Activated T-cell treated with anti-CD3 and anti-CD28 coated beads for 1 hour (primary cell): ENCODE measurements around the gene USH1C.

Experiments used
- DNase-seq: peaks from one replicate; pipeline ENCODE4 v3.0.0-alpha.2; 2020; ENCODE audit warnings: low read depth

The USH1C gene

GRCh38 chr11:17504330-17505107 is 39.7 kb downstream of the USH1C start:
- peak; percentile 73 for DNase-seq

GRCh38 chr11:17502630-17503029 is 41.6 kb downstream of the USH1C start:
- no peak for DNase-seq

- no peak for DNase-seq
Measured at GRCh38 chr11:17500673-17501072, 43.5 kb downstream of the USH1C start.

- no peak for DNase-seq
Measured at GRCh38 chr11:17498475-17498874, 45.7 kb downstream of the USH1C start.

GRCh38 chr11:17498058-17498457 is 46.2 kb downstream of the USH1C start:
- DNase-seq: no peak

GRCh38 chr11:17496406-17496805 is 47.8 kb downstream of the USH1C start:
- DNase-seq: no peak

- DNase-seq: no peak
Measured at GRCh38 chr11:17494019-17494418, 50.2 kb downstream of the USH1C start.

- no peak for DNase-seq
Measured at GRCh38 chr11:17490938-17491337, 53.3 kb downstream of the USH1C start.

GRCh38 chr11:17490232-17490631 is 54.0 kb downstream of the USH1C start:
- no peak for DNase-seq

- no peak for DNase-seq
Measured at GRCh38 chr11:17489751-17490150, 54.5 kb downstream of the USH1C start.

GRCh38 chr11:17488563-17488962 is 55.7 kb downstream of the USH1C start:
- DNase-seq: no peak

GRCh38 chr11:17486646-17487045 is 57.6 kb downstream of the USH1C start:
- no peak for DNase-seq

GRCh38 chr11:17483505-17483904 is 60.7 kb downstream of the USH1C start:
- no peak for DNase-seq

- DNase-seq: no peak
Measured at GRCh38 chr11:17481905-17482304, 62.3 kb downstream of the USH1C start.

GRCh38 chr11:17479284-17480214 is 64.7 kb downstream of the USH1C start:
- DNase-seq: no peak

- DNase-seq: no peak
Measured at GRCh38 chr11:17478070-17478469, 66.1 kb downstream of the USH1C start.

- DNase-seq: no peak
Measured at GRCh38 chr11:17477361-17477760, 66.9 kb downstream of the USH1C start.

GRCh38 chr11:17477084-17477333 is 67.2 kb downstream of the USH1C start:
- no peak for DNase-seq

- no peak for DNase-seq
Measured at GRCh38 chr11:17476317-17477083, 67.7 kb downstream of the USH1C start, which contains the start of gene ABCC8. TSS of gene ABCC8 (minus strand) at chr11:17476845. CDS start at chr11:17476776, 69 bp downstream.

GRCh38 chr11:17475666-17476316 is 68.4 kb downstream of the USH1C start:
- no peak for DNase-seq

GRCh38 chr11:17473071-17473744 is 71.0 kb downstream of the USH1C start:
- DNase-seq: no peak
